OCI-LY1 (cell line): ENCODE measurements around the gene MAD1L1.

Source experiments
- H2AFZ ChIP-seq: fragments of 200-600 bp; sonication (generic), shearing (Covaris generic); 2 replicates; pipeline ENCODE4 v1.6.0; 2014; ENCODE audit warnings: antibody characterized with exemption, mild to moderate bottlenecking, low read length
- H3F3A ChIP-seq: fragments of 200-600 bp; sonication (generic), shearing (Covaris generic); 2 replicates; pipeline ENCODE4 v1.6.0; 2014; ENCODE audit warnings: mild to moderate bottlenecking, antibody characterized with exemption, low read length, moderate library complexity; ENCODE audit not compliant: insufficient read depth
- H3K27ac ChIP-seq: fragments of 200-600 bp; sonication (generic); 2 replicates; pipeline ENCODE4 v1.5.1; 2014; ENCODE audit warnings: low read length, mixed run types, mild to moderate bottlenecking, low read depth; ENCODE audit not compliant: poor library complexity, severe bottlenecking
- H3K27me3 ChIP-seq: fragments of 200-600 bp; sonication (generic); 2 replicates; pipeline ENCODE4 v1.6.0; 2014; ENCODE audit warnings: antibody characterized with exemption, mild to moderate bottlenecking, low read length, moderate library complexity; ENCODE audit not compliant: insufficient read depth
- H3K36me3 ChIP-seq: fragments of 200-600 bp; sonication (generic); 2 replicates; pipeline ENCODE4 v1.6.1; 2014; ENCODE audit warnings: mild to moderate bottlenecking, antibody characterized with exemption, low read length, moderate library complexity, mixed read lengths; ENCODE audit not compliant: insufficient read depth
- H3K4me1 ChIP-seq: fragments of 200-600 bp; sonication (generic); 2 replicates; pipeline ENCODE4 v1.5.1; 2014; ENCODE audit warnings: mild to moderate bottlenecking, low read length, moderate library complexity; ENCODE audit not compliant: insufficient read depth, severe bottlenecking
- H3K4me2 ChIP-seq: fragments of 200-600 bp; sonication (generic), shearing (Covaris generic); 2 replicates; pipeline ENCODE4 v1.6.1; 2014; ENCODE audit warnings: low read length
- H3K4me3 ChIP-seq: fragments of 200-600 bp; sonication (generic); 2 replicates; pipeline ENCODE4 v1.5.1; 2014; ENCODE audit warnings: low read length, low read depth, mild to moderate bottlenecking, mixed read lengths; ENCODE audit not compliant: poor library complexity, severe bottlenecking
- H3K79me2 ChIP-seq: fragments of 200-600 bp; shearing (Covaris generic); 2 replicates; pipeline ENCODE4 v1.6.1; 2016; ENCODE audit warnings: mixed run types, low read length, mixed read lengths; ENCODE audit not compliant: insufficient read depth
- H3K9ac ChIP-seq: fragments of 200-600 bp; sonication (generic), shearing (Covaris generic); 2 replicates; pipeline ENCODE4 v1.6.1; 2014; ENCODE audit warnings: mild to moderate bottlenecking, low read length, mixed read lengths
- H3K9me2 ChIP-seq: fragments of 200-600 bp; sonication (generic), shearing (Covaris generic); 2 replicates; pipeline ENCODE4 v1.6.1; 2014; ENCODE audit warnings: low read depth, mild to moderate bottlenecking, low read length, mixed read lengths
- H3K9me3 ChIP-seq: fragments of 200-600 bp; shearing (Covaris generic); 2 replicates; pipeline ENCODE4 v1.6.1; 2014; ENCODE audit warnings: low read length, mixed read lengths
- H4K20me1 ChIP-seq: fragments of 200-600 bp; sonication (generic), shearing (Covaris generic); 2 replicates; pipeline ENCODE4 v1.6.0; 2016; ENCODE audit warnings: mild to moderate bottlenecking, low read length; ENCODE audit not compliant: insufficient read depth
- EZH2 ChIP-seq: fragments of 200-600 bp; sonication (generic), shearing (Covaris generic); IDR thresholded peaks from 2 replicates; pipeline ENCODE4 v1.8.0; 2017; ENCODE audit warnings: borderline replicate concordance, mixed run types, mild to moderate bottlenecking, antibody characterized with exemption, low read length, moderate library complexity, mixed read lengths
- TF ChIP-seq, protein P1 (sequence below): fragments of 200-600 bp; sonication (generic), shearing (Covaris generic); IDR thresholded peaks from 2 replicates; pipeline ENCODE4 v1.5.1; 2017; ENCODE audit warnings: mild to moderate bottlenecking, antibody characterized with exemption, low read length, moderate library complexity, mixed read lengths

MAD1L1 gene

DNA sequence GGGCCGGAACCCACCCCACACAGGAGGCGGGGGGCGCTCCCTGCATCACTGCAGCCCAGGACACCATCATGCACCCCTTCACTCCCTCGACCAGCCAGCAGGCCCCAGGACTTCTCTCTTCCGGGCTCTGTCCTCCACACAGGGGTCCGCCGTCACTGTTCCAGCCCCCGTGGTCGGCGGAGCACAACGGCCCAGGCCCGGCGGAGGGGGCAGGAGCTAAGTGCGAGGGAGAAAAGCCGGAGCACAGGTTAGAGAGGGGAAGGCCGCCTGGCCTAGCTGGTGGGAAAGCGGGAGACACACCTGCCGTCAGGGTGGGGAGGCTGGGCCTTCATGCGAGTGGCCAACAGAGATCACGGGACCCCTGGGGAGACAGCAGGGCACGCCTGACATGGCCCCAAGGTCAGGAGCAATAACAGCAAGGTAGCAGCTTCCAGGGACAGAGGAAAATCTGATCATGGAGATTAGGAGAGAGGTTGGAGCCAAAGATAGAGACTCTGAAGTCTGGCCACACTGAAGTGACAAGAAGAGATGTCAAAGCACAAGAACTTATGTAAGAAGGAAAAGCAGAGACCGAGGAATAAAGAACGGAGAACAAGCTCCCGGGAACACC lies 151.1 kb downstream of the MAD1L1 start:
- Histone ChIP-seq H3K27ac (no peak overlapping the region), H3K4me2 (no peak overlapping the region), H3K4me3 (no peak overlapping the region), H3K9me2 (no peaks in the 10 kb centered on the region), H3K4me1 (peaks cover 11% of the 10 kb centered on the region), H4K20me1 (no peaks in the 10 kb centered on the region), H3K79me2 (no peaks in the 10 kb centered on the region), H3K9ac (no peak overlapping the region), H3K36me3 (peaks cover 7% of the 10 kb centered on the region; the same call in 1 of the 2 replicates), H3F3A (no peaks in the 10 kb centered on the region), H2AFZ (no peak overlapping the region), H3K27me3 (no peaks in the 10 kb centered on the region), H3K9me3 (no peaks in the 10 kb centered on the region)
- TF ChIP-seq, protein P1, sequence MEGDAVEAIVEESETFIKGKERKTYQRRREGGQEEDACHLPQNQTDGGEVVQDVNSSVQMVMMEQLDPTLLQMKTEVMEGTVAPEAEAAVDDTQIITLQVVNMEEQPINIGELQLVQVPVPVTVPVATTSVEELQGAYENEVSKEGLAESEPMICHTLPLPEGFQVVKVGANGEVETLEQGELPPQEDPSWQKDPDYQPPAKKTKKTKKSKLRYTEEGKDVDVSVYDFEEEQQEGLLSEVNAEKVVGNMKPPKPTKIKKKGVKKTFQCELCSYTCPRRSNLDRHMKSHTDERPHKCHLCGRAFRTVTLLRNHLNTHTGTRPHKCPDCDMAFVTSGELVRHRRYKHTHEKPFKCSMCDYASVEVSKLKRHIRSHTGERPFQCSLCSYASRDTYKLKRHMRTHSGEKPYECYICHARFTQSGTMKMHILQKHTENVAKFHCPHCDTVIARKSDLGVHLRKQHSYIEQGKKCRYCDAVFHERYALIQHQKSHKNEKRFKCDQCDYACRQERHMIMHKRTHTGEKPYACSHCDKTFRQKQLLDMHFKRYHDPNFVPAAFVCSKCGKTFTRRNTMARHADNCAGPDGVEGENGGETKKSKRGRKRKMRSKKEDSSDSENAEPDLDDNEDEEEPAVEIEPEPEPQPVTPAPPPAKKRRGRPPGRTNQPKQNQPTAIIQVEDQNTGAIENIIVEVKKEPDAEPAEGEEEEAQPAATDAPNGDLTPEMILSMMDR, result no peak
- TF ChIP-seq EZH2, result no peak

DNA sequence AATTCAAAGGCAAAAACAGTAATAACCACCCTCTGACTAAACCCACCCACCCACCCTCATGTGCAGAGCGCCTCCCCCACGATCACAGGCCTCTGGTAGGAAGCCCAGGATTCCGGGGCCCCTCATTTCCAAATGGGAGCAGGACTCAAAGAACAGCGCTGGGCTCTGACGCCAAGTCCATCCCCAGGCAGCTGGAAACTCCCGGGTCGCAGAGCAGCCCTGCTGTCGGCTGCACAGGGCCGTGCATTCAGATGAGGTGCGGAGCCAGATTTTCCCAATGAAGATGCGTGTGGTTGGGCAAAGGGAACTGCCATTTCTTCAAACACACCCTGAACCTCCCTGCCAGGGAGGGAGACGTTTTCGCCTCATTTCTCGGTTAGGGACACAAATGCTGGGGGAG lies 152.3 kb downstream of the MAD1L1 start:
- H2AFZ ChIP-seq, result no peak overlapping the region
- H3K79me2 ChIP-seq, result no peaks in the 10 kb centered on the region
- no peak overlapping the region for H3K4me3 ChIP-seq
- no peak overlapping the region for H3K27ac ChIP-seq
- H3K4me1 ChIP-seq, result peaks cover 11% of the 10 kb centered on the region
- TF ChIP-seq, protein P1, result no peak
- TF ChIP-seq EZH2, result no peak
- H4K20me1 ChIP-seq, result no peaks in the 10 kb centered on the region
- H3K9me3 ChIP-seq, result no peaks in the 10 kb centered on the region
- H3K9ac ChIP-seq, result no peak overlapping the region
- H3K27me3 ChIP-seq, result no peaks in the 10 kb centered on the region
- H3F3A ChIP-seq, result no peaks in the 10 kb centered on the region
- no peaks in the 10 kb centered on the region for H3K9me2 ChIP-seq
- no peak overlapping the region for H3K4me2 ChIP-seq
- H3K36me3 ChIP-seq, result peaks cover 9% of the 10 kb centered on the region; the same call in 1 of the 2 replicates

DNA sequence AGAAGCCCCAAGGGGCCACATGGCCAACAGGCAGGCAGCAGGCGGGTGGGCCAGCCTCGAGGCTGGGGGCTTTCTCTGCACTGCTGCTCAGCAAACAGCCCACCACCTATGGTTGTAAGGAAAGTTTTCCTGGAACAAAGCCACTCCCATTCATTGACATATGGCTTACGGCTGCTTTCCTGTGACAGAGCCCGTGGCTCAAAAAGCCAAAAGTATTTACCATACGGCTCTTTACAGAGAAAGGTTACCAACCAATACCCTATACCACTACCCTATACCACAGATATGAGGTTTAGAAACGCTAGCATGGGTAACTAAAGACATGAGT lies 152.7 kb downstream of the MAD1L1 start:
- Histone ChIP-seq H3K27ac (peak overlapping the region; percentile 26), H3K36me3 (peaks cover 9% of the 10 kb centered on the region; the same call in 1 of the 2 replicates), H3K9ac (peak overlapping the region; percentile 13; the same call in 1 of the 2 replicates), H3F3A (no peaks in the 10 kb centered on the region), H2AFZ (no peak overlapping the region), H3K27me3 (no peaks in the 10 kb centered on the region), H4K20me1 (no peaks in the 10 kb centered on the region), H3K9me2 (no peaks in the 10 kb centered on the region), H3K4me3 (no peak overlapping the region), H3K4me1 (peaks cover 11% of the 10 kb centered on the region), H3K79me2 (no peaks in the 10 kb centered on the region), H3K9me3 (no peaks in the 10 kb centered on the region), H3K4me2 (peak overlapping the region; percentile 10; the same call in 1 of the 2 replicates)
- TF ChIP-seq EZH2, result no peak
- TF ChIP-seq, protein P1, result no peak
